Measurements from ENCODE around the gene PMAIP1.

Gene PMAIP1

DNA sequence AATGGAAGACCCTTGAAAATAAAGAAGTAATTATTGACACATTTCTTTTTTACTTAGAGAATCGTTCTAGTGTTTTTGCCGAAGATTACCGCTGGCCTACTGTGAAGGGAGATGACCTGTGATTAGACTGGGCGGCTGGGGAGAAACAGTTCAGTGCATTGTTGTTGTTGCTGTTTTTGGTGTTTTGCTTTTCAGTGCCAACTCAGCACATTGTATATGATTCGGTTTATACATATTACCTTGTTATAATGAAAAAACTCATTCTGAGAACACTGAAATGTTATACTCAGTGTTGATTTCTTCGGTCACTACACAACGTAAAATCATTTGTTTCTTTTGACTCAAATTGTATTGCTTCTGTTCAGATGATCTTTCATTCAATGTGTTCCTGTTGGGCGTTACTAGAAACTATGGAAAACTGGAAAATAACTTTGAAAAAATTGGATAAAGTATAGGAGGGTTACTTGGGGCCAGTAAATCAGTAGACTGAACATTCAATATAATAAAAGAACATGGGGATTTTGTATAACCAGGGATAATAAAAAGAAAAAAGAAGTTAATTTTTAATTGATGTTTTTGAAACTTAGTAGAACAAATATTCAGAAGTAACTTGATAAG, 3.3 kb downstream of the PMAIP1 start:
- Histone ChIP-seq H3K9me3 (no peaks in the 10 kb centered on the region), H3K27me3 (peaks cover 0 to 50% of the 10 kb centered on the region in 2 donors), H3K36me3 (no peaks in the 10 kb centered on the region), H3K27ac (no peak overlapping the region), H3K4me1 (peaks cover 0 to 18% (median 9%) of the 10 kb centered on the region in 4 donors), H3K4me3 (no peak overlapping the region)
- intact Hi-C loops (cut with DNase I; ENCODE audit: low total_unique reads), result no loop called here
- DNase-seq, result no peak
- TF ChIP-seq, protein P1, sequence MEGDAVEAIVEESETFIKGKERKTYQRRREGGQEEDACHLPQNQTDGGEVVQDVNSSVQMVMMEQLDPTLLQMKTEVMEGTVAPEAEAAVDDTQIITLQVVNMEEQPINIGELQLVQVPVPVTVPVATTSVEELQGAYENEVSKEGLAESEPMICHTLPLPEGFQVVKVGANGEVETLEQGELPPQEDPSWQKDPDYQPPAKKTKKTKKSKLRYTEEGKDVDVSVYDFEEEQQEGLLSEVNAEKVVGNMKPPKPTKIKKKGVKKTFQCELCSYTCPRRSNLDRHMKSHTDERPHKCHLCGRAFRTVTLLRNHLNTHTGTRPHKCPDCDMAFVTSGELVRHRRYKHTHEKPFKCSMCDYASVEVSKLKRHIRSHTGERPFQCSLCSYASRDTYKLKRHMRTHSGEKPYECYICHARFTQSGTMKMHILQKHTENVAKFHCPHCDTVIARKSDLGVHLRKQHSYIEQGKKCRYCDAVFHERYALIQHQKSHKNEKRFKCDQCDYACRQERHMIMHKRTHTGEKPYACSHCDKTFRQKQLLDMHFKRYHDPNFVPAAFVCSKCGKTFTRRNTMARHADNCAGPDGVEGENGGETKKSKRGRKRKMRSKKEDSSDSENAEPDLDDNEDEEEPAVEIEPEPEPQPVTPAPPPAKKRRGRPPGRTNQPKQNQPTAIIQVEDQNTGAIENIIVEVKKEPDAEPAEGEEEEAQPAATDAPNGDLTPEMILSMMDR (IDR thresholded peaks at IDR 0.05), result no peak

- Histone ChIP-seq H3K27ac (no peak overlapping the region), H3K27me3 (peaks cover 0 to 56% of the 10 kb centered on the region in 2 donors), H3K4me3 (no peak overlapping the region), H3K9me3 (no peaks in the 10 kb centered on the region), H3K4me1 (peaks cover 0 to 18% (median 9%) of the 10 kb centered on the region in 4 donors), H3K36me3 (no peaks in the 10 kb centered on the region)
- no peak for DNase-seq
- TF ChIP-seq, protein P1 (IDR thresholded peaks at IDR 0.05), result no peak
- intact Hi-C loops (cut with DNase I; ENCODE audit: low total_unique reads), result no loop called here
These were observed 4.3 kb downstream of the PMAIP1 start for GRCh38 chr18:59904011-59904601.

DNA sequence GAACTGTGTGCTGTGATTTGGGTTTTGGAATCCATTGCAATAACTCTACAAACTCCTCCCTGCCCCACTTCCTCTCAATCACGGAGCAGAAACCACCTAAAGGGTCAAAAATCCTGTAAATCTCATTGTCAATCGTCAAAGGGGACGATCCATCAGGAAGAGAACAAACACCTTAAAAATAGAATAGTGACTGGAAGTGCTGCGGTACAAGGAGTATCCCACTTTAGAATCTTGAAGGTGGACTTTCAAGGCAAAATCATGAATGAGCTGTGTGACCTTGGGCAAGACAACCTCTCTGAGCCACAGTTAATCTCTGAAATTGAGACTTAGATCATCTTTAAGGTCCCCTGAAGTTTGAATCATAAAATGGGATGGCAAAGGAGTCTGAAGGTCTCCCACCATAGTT, 5.9 kb downstream of the PMAIP1 start:
- H3K4me1 ChIP-seq, result peaks cover 0 to 4% (median 2%) of the 10 kb centered on the region in 4 donors
- no peak overlapping the region for H3K4me3 ChIP-seq
- no peak for DNase-seq
- no peaks in the 10 kb centered on the region for H3K9me3 ChIP-seq
- H3K27ac ChIP-seq, result no peak overlapping the region
- peaks cover 0 to 48% of the 10 kb centered on the region in 2 donors for H3K27me3 ChIP-seq
- H3K36me3 ChIP-seq, result no peaks in the 10 kb centered on the region
- intact Hi-C loops (cut with DNase I; ENCODE audit: low total_unique reads), result no loop called here
- TF ChIP-seq, protein P1 (IDR thresholded peaks at IDR 0.05), result no peak

- H3K27me3 ChIP-seq, result peaks cover 0 to 44% of the 10 kb centered on the region in 2 donors
- no peak for DNase-seq
- TF ChIP-seq, protein P1 (IDR thresholded peaks at IDR 0.05), result no peak
- intact Hi-C loops (cut with DNase I; ENCODE audit: low total_unique reads), result no loop called here
- no peak overlapping the region for H3K27ac ChIP-seq
- no peaks in the 10 kb centered on the region for H3K9me3 ChIP-seq
- no peak overlapping the region for H3K4me3 ChIP-seq
- no peaks in the 10 kb centered on the region for H3K36me3 ChIP-seq
- no peaks in the 10 kb centered on the region for H3K4me1 ChIP-seq
These were observed 6.4 kb downstream of the PMAIP1 start for GRCh38 chr18:59906203-59906602.

DNA sequence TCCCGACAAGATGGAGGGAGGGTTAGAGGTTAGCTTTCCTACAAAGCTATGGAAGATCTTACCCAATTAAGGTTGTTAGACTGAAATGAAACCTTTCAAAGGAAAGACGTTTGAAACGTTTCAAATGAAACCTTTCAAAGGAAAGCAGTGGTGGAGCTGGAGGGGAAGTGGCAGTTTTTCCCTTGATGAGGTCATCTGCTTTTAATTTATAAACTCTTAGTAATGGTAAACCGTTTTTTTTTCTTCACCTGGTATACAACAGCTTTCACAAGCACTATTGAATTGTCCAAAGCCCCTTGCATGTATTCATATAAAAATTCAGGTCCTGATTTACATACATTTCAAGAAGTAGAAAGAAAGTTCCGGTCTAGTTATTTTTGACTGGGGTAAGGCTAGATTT, 7.4 kb downstream of the PMAIP1 start:
- Histone ChIP-seq H3K27ac (no peak overlapping the region), H3K9me3 (no peaks in the 10 kb centered on the region), H3K36me3 (no peaks in the 10 kb centered on the region), H3K4me3 (no peak overlapping the region), H3K4me1 (no peaks in the 10 kb centered on the region), H3K27me3 (peaks cover 0 to 35% of the 10 kb centered on the region in 2 donors)
- TF ChIP-seq, protein P1 (IDR thresholded peaks at IDR 0.05), result no peak
- intact Hi-C loops (cut with DNase I; ENCODE audit: low total_unique reads), result no loop called here
- no peak for DNase-seq
